Mucosa of descending colon (tissue), 3 donors: ENCODE results near the gene PHLPP1. TPM values are rescaled to one million over a fixed set of nuclear protein-coding genes. Genes with fewer than 3 reads are reported as not detected.

Experiments used
- ATAC-seq: fragments of 200-7000 bp; cut with Tn5 transposase; one replicate; pipeline ENCODE4 v1.9.1; 2020; ENCODE audit warnings: mild to moderate bottlenecking, moderate library complexity
- DNase-seq, 3 donors: peaks; one replicate each; pipeline ENCODE4 v3.0.0-alpha.2; 2020
- H3K36me3 ChIP-seq: fragments of 200-600 bp; one replicate; pipeline ENCODE4 v1.8.0; 2021; ENCODE audit warnings: low read depth, mild to moderate bottlenecking
- H3K4me1 ChIP-seq: fragments of 200-600 bp; one replicate; pipeline ENCODE4 v1.8.0; 2021; ENCODE audit warnings: low read depth, mild to moderate bottlenecking
- H3K4me3 ChIP-seq: fragments of 200-600 bp; one replicate; pipeline ENCODE4 v1.8.0; 2021; ENCODE audit warnings: mild to moderate bottlenecking
- H3K9me3 ChIP-seq: fragments of 200-600 bp; one replicate; pipeline ENCODE4 v1.8.0; 2021; ENCODE audit warnings: mild to moderate bottlenecking
- intact Hi-C, 2 donors: fragments of 100-400 bp; cut with DNase I in 1 of 2; cut with micrococcal nuclease in 1 of 2; formaldehyde crosslinking; loops; one replicate each; pipeline versions ENCODE4 v1.11.0 to v1.11.1; 2022; cut with DNase I, micrococcal nuclease
- total RNA-seq, 3 donors: library from RNA; stranded (reverse); fragmentation: NEBNext Ultra II Directional in 2 of 3; extraction: Animal tissue kit (Norgen Biotek cat#: 25700) in 2 of 3; gene quantifications; one replicate each; pipeline versions ENCODE4 v1.2.1 to v1.2.4, GENCODE V29; 2021 to 2023
- TF ChIP-seq, protein P1 (sequence below): fragments of 200-600 bp; IDR thresholded peaks from one replicate; pipeline ENCODE4 v1.8.0; 2022; ENCODE audit warnings: antibody characterized with exemption, mild to moderate bottlenecking
- donor health status: DM: no; HTN: no; CAD: no; lungs with moderate emphysema.
- donor health status: DM: no; HTN: no; CAD: no.
- donor health status: DM: no; HTN: yes; CAD: no.

The PHLPP1 gene
- total RNA-seq, 3 donors from 2014 or later: 17.9 to 28.9 (median 19.7) TPM

DNA sequence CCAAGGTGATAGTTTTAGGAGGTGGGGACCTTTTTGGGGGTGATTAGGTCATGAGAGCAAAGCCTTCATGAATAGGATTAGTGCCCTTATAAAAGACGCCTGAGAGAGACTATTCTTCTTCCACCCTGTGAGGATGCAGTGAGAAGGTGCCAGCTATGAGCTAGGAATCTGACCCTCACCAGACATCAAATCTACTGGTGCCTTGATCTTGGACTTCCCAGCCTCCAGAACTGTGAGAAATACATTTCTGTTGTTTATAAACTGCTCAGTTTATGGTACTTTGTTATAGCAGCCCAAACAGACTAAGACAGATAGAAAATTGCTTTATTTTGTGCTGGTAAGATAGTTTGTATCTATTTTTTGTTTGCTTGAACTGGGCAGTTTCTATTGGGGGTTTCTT lies 40.1 kb downstream of the PHLPP1 start:
- ATAC-seq: no peak
- H3K36me3 ChIP-seq: no peaks in the 10 kb centered on the region
- no peaks in the 10 kb centered on the region for H3K9me3 ChIP-seq
- H3K4me1 ChIP-seq: peaks cover 26% of the 10 kb centered on the region
- no peak overlapping the region for H3K4me3 ChIP-seq
- TF ChIP-seq, protein P1, sequence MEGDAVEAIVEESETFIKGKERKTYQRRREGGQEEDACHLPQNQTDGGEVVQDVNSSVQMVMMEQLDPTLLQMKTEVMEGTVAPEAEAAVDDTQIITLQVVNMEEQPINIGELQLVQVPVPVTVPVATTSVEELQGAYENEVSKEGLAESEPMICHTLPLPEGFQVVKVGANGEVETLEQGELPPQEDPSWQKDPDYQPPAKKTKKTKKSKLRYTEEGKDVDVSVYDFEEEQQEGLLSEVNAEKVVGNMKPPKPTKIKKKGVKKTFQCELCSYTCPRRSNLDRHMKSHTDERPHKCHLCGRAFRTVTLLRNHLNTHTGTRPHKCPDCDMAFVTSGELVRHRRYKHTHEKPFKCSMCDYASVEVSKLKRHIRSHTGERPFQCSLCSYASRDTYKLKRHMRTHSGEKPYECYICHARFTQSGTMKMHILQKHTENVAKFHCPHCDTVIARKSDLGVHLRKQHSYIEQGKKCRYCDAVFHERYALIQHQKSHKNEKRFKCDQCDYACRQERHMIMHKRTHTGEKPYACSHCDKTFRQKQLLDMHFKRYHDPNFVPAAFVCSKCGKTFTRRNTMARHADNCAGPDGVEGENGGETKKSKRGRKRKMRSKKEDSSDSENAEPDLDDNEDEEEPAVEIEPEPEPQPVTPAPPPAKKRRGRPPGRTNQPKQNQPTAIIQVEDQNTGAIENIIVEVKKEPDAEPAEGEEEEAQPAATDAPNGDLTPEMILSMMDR: no peak
- intact Hi-C loops: no loop called here
- DNase-seq: no peak

DNA sequence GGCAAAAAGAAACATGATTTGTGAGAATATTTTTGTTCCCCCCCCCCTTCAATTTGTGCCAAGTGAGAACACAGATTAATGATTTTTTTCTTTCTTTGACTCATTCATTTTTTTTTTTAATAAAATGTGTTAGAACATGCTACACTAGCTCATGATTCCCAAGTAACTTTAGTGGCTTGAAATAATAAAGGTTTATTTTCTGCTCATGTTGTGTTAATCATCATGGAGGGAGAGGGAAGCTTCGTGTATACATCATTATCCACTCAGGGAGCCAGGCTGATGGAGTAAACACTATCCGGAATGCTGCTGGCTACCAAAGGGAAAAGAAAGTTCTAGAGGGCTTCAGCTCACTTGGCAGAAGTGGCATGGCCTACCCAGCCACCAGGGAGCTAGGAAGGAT lies 40.6 kb downstream of the PHLPP1 start:
- Histone ChIP-seq H3K36me3 (no peaks in the 10 kb centered on the region), H3K9me3 (no peaks in the 10 kb centered on the region), H3K4me1 (peaks cover 26% of the 10 kb centered on the region), H3K4me3 (no peak overlapping the region)
- ATAC-seq: no peak
- TF ChIP-seq, protein P1: no peak
- no peak for DNase-seq
- intact Hi-C loops: no loop called here

DNA sequence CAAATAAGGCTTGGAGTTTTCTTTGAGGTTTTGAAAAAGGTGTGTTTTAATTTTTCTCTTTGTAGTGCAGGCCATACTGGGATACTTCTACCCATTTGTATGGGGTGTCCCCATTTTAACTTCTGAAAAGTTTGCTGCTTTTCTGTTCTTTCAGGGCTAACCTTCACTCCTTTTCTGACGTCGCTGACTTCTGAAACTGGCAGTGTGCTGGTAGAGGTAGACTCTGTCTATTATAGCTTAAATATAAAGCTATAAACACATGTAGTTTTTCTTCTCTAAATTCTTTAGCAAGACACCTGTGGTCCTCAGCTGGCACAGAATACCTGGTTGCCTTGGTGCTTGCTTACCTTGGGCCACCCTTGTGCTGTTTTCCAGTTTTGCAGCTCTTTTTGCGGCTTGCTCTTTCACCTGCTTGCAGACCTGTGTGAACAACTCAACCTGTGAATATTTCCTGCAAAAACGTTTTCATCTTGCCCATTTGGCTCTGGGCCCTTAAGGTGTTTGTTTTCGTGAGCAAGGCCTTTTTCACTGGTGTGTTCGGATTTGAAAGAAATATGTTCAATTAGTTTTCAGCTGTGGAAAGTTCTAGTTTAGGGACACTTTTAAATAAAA lies 42.2 kb downstream of the PHLPP1 start:
- intact Hi-C loops: no loop called here
- Histone ChIP-seq H3K36me3 (no peaks in the 10 kb centered on the region), H3K9me3 (no peaks in the 10 kb centered on the region), H3K4me3 (no peak overlapping the region), H3K4me1 (peaks cover 13% of the 10 kb centered on the region)
- DNase-seq (no peak), ATAC-seq (peak; percentile 60)
- TF ChIP-seq, protein P1: no peak

DNA sequence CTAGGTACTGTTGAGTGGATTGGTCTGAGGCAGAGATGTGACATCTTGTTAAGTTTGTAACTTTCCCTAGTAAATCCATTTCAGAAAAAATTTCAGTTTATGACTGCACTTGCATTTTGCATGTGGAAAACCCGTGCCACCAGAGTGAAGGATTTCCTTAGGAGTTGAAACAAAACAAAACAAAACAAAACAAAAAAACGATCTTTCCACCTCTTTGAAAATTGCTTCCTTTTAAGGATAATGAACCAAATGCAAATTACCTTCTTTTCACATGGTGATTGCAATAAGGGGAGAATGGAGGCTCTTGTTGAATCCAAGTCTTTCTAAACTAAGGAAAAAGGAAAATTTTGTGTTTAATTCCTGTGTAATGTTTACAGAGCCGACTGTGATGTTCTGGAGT lies 43.2 kb downstream of the PHLPP1 start:
- no peak overlapping the region for H3K4me3 ChIP-seq
- intact Hi-C loops: no loop called here
- H3K36me3 ChIP-seq: no peaks in the 10 kb centered on the region
- peaks cover 13% of the 10 kb centered on the region for H3K4me1 ChIP-seq
- ATAC-seq (no peak), DNase-seq (no peak)
- TF ChIP-seq, protein P1: no peak
- H3K9me3 ChIP-seq: no peaks in the 10 kb centered on the region

DNA sequence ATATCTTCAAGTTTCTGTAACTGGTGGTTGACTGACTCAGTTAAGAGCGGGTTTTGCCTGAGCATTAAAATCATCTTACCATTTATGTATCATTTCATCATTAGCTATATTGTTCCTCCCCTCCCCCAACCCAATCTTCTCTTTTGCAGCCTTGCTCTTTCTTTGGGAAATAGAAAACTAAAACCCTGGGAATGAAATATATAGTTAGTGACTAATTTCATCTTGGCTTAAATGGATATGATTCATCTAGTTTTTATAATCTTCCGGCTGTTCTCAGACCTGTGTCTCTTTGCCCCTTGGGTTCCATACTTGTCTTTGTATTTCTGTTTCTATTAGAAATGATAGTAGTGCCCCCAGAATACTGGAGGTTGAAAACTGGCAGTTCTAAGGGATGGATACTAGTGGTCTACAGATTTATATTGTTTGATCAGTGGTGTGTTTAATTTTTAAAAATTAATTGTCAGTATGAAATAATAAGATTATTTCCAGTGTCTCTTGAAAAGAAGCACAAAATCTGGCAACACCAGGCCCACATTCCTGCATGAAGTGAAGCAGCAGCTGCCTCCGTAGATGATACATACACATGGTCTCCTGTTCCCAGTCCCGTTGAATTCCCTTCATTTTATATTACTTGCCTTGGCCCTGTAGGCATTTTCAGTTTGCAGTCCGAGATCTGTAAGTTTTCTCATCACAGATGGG lies 44.5 kb downstream of the PHLPP1 start:
- DNase-seq (no peak), ATAC-seq (no peak)
- Histone ChIP-seq H3K4me3 (no peak overlapping the region), H3K4me1 (peaks cover 5% of the 10 kb centered on the region), H3K36me3 (no peaks in the 10 kb centered on the region), H3K9me3 (no peaks in the 10 kb centered on the region)
- TF ChIP-seq, protein P1: no peak
- intact Hi-C loops: no loop called here
